Breast epithelium (tissue), 3 donors: ENCODE measurements around the gene DDX28.

Experiments used
- CTCF ChIP-seq, 3 donors: fragments of 450-650 bp; IDR thresholded peaks; one replicate each; pipeline ENCODE4 v1.5.1; 2016 to 2017; ENCODE audit warnings: antibody characterized with exemption in 3 of 3, mild to moderate bottlenecking in 3 of 3, moderate library complexity in 3 of 3
- POLR2A ChIP-seq: fragments of 450-650 bp; IDR thresholded peaks from one replicate; pipeline ENCODE4 v1.6.1; 2016; ENCODE audit warnings: antibody characterized with exemption, mild to moderate bottlenecking, moderate library complexity

- no peak for TF ChIP-seq CTCF (IDR thresholded peaks at IDR 0.05)
- no peak for TF ChIP-seq POLR2A
These were observed 40.9 kb downstream of the DDX28 start for GRCh38 chr16:67982011-67982696.
